Measurements from ENCODE around the gene CYP11A1.

Gene CYP11A1

GRCh38 chr15:74300057-74300795 lies 67.2 kb downstream of the CYP11A1 start:
- TF ChIP-seq CTCF (IDR thresholded peaks at IDR 0.05; ENCODE audit: low read depth, low read length) = no peak
- no peak for DNase-seq (ENCODE audit: extremely low read depth, low read depth)

GRCh38 chr15:74297887-74298286 lies 69.6 kb downstream of the CYP11A1 start:
- no peak for DNase-seq (ENCODE audit: extremely low read depth, low read depth)
- TF ChIP-seq CTCF (IDR thresholded peaks at IDR 0.05; ENCODE audit: low read depth, low read length) = no peak

GRCh38 chr15:74295800-74296199 lies 71.6 kb downstream of the CYP11A1 start:
- no peak for DNase-seq (ENCODE audit: extremely low read depth, low read depth)
- TF ChIP-seq CTCF (IDR thresholded peaks at IDR 0.05; ENCODE audit: low read depth, low read length) = no peak

GRCh38 chr15:74294010-74294409 lies 73.4 kb downstream of the CYP11A1 start:
- no peak for TF ChIP-seq CTCF (IDR thresholded peaks at IDR 0.05; ENCODE audit: low read depth, low read length)
- no peak for DNase-seq (ENCODE audit: extremely low read depth, low read depth)

- TF ChIP-seq CTCF (IDR thresholded peaks at IDR 0.05; ENCODE audit: low read depth, low read length) = no peak
- DNase-seq (ENCODE audit: extremely low read depth, low read depth) = no peak
These were observed 74.2 kb downstream of the CYP11A1 start for GRCh38 chr15:74293021-74293810.

GRCh38 chr15:74291101-74292071 lies 76.1 kb downstream of the CYP11A1 start:
- TF ChIP-seq CTCF (IDR thresholded peaks at IDR 0.05; ENCODE audit: low read depth, low read length) = no peak
- peak; percentile 18 for DNase-seq (ENCODE audit: extremely low read depth, low read depth)

All from AG09319 (cell line).